ENCODE data around the gene VASH1. TPM values are rescaled to one million over a fixed set of nuclear protein-coding genes. Genes with fewer than 3 reads are reported as not detected.

Gene VASH1
- total and polyA plus RNA-seq, 2 experiments from 2014 or later = 0.78 to 2.8 TPM

- TF ChIP-seq EZH2phosphoT487 (IDR thresholded peaks at IDR 0.05; ENCODE audit: unreplicated experiment) (no peak), ZNF462 (CRISPR knock-in tag; IDR thresholded peaks at IDR 0.05) (no peak)
- peaks cover 15% of the 10 kb centered on the region for H3K4me1 Mint-ChIP-seq
- Histone ChIP-seq H3K4me3 (peak overlapping the region; percentile 86), H3K4me2 (peak overlapping the region; percentile 97), H3F3A (replicated peaks; ENCODE audit: low read depth) (no peaks in the 10 kb centered on the region), H2AFZ (peak overlapping the region; percentile 99), H3K4me1 (ENCODE audit: insufficient read depth) (peaks cover 14% of the 10 kb centered on the region; the same call in 1 of the 2 replicates), H4K20me1 (replicated peaks; ENCODE audit: insufficient read depth) (no peaks in the 10 kb centered on the region), H3K27me3 (ENCODE audit: insufficient read depth) (peaks cover 76% of the 10 kb centered on the region), H3K79me2 (replicated peaks; ENCODE audit: insufficient read depth) (no peaks in the 10 kb centered on the region), H3K27ac (ENCODE audit: low read depth) (no peak overlapping the region), H3K9me2 (ENCODE audit: insufficient read depth) (no peaks in the 10 kb centered on the region), H3K36me3 (ENCODE audit: insufficient read depth) (no peaks in the 10 kb centered on the region)
- peaks cover 43% of the 10 kb centered on the region for H3K27me3 Mint-ChIP-seq (ENCODE audit: insufficient read depth, low read depth, poor library complexity)
- no peak for DNase-seq (ENCODE audit: low spot score)
- no peaks in the 10 kb centered on the region for H3K36me3 Mint-ChIP-seq (ENCODE audit: low read depth)
- peak overlapping the region; percentile 77 for H3K4me3 Mint-ChIP-seq
- no peak for ATAC-seq
- H3K27ac Mint-ChIP-seq = no peak overlapping the region
- H3K9me3 Mint-ChIP-seq = no peaks in the 10 kb centered on the region
Measured at GRCh38 chr14:76760331-76761135, 735 bp upstream of the VASH1 start.

- Histone ChIP-seq H3K4me1 (ENCODE audit: insufficient read depth) (peaks cover 14% of the 10 kb centered on the region), H2AFZ (peak overlapping the region; percentile 91), H3K36me3 (ENCODE audit: insufficient read depth) (no peaks in the 10 kb centered on the region), H4K20me1 (replicated peaks; ENCODE audit: insufficient read depth) (no peaks in the 10 kb centered on the region), H3K27me3 (ENCODE audit: insufficient read depth) (peaks cover 80% of the 10 kb centered on the region), H3K9me2 (ENCODE audit: insufficient read depth) (no peaks in the 10 kb centered on the region), H3K27ac (ENCODE audit: low read depth) (no peak overlapping the region), H3K4me3 (peak overlapping the region; percentile 86), H3K79me2 (replicated peaks; ENCODE audit: insufficient read depth) (no peaks in the 10 kb centered on the region), H3K4me2 (peak overlapping the region; percentile 97), H3F3A (replicated peaks; ENCODE audit: low read depth) (no peaks in the 10 kb centered on the region)
- H3K27me3 Mint-ChIP-seq (ENCODE audit: insufficient read depth, low read depth, poor library complexity) = peaks cover 43% of the 10 kb centered on the region
- H3K36me3 Mint-ChIP-seq (ENCODE audit: low read depth) = no peaks in the 10 kb centered on the region
- peak overlapping the region; percentile 80 for H3K4me3 Mint-ChIP-seq
- ATAC-seq (peak; percentile 19), DNase-seq (ENCODE audit: low spot score) (no peak)
- peaks cover 15% of the 10 kb centered on the region for H3K4me1 Mint-ChIP-seq
- TF ChIP-seq EZH2phosphoT487 (IDR thresholded peaks at IDR 0.05; ENCODE audit: unreplicated experiment) = no peak
- no peak for TF ChIP-seq POLR2AphosphoS5 (IDR thresholded peaks at IDR 0.05; ENCODE audit: low read depth)
- no peaks in the 10 kb centered on the region for H3K9me3 Mint-ChIP-seq
- no peak overlapping the region for H3K27ac Mint-ChIP-seq
Measured at GRCh38 chr14:76761960-76762410, 717 bp downstream of the VASH1 start.
